LNCAP (cell line): ENCODE data around the gene SPOP.
A peak's percentile ranks its signal among the peaks of the same experiment; 100 is the strongest.

Experiments used
- TF ChIP-seq, protein P1 (sequence below): fragments of 450-650 bp; IDR thresholded peaks from 2 replicates; pipeline ENCODE4 v1.5.1; 2017; ENCODE audit warnings: mild to moderate bottlenecking

SPOP gene

DNA sequence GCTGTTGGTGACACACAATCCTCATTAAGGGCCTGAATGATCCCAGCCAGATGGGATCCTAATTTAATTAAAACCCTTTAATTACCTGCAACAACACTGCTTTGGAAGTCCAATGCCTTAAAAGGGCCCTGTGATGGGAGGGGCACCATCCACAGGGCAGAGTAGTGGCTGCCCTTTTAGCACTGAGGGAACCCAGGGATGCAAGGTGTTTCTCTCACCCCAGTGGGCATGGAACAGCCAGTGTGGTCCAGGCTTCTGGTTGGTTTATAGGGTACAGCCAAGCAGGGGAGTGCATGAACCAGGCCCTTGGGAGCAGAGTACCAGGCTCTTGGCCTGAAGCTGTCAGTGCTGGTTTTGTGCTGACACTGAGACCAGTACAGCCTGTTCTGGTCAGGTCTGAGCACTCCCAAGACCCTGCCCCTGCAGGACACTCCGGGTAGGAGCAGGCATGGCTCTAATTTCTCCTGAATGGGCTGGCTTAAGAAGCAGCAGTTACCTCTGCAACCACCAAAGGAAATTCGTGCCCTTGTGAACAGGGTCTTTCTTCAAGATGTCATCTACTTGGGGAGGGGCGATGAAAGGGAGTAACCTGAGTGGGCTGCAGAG is 92.4 kb downstream of the SPOP start:
- TF ChIP-seq, protein P1, sequence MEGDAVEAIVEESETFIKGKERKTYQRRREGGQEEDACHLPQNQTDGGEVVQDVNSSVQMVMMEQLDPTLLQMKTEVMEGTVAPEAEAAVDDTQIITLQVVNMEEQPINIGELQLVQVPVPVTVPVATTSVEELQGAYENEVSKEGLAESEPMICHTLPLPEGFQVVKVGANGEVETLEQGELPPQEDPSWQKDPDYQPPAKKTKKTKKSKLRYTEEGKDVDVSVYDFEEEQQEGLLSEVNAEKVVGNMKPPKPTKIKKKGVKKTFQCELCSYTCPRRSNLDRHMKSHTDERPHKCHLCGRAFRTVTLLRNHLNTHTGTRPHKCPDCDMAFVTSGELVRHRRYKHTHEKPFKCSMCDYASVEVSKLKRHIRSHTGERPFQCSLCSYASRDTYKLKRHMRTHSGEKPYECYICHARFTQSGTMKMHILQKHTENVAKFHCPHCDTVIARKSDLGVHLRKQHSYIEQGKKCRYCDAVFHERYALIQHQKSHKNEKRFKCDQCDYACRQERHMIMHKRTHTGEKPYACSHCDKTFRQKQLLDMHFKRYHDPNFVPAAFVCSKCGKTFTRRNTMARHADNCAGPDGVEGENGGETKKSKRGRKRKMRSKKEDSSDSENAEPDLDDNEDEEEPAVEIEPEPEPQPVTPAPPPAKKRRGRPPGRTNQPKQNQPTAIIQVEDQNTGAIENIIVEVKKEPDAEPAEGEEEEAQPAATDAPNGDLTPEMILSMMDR: peak; percentile 24; the same call in 1 of the 2 replicates

DNA sequence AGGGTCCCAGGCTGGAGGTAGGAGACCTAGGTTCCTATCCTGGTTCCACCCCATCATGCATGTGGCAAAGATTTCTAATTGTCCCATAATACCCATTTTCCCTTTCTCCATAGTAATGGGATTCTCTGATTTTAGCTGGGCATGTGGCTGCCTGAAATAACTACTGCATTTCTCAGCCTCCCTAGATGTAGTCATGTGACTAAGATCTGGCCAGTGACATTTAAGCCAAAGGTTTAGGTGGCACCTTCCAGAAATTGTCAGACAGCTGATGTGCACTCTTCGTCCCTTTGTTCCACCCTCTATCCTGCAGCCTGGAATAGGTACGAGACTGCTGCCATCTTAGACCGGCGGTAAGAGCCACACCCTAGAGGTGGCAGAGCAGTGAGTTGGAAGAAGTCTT is 94.0 kb downstream of the SPOP start:
- TF ChIP-seq, protein P1: no peak

DNA sequence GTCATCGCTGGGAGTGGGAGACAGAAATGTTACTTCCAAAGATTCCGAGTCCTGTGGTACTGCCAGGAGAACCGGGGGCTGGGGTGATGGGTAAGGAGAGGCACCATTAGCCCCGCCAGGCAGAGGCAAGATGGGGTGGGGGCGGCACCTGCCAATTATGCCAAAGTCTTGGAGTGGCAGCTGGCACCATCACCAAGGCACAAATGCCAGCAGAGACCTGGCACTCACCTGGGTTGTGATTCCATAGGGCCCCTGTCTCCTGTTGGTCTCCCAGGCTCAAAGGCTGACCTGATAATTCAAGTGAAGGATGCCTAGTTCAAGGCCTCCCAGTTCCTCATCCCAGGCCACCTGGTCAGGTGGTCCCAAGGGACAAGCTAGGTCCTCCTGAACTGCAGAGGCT is 94.7 kb downstream of the SPOP start:
- TF ChIP-seq, protein P1: no peak

DNA sequence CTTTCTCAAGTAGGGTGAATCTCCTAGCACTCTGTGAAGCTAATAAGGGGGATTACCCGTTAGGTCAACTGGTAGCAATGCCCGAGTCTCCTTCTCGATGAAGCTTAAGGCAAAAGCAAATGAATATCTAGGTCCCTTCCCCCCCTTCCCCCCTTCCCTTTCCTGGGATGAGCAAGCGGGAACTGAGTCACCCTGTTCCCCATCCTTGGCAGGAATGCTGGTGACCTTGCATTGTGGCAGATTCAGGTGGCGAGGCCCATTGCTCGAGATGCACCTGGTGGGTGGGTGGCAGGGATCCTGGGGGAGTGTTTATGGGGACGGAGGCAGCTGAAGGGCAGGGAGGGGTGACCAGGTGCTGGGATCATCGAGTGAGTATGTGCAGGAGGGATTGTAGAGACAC is 95.1 kb downstream of the SPOP start:
- TF ChIP-seq, protein P1: no peak

DNA sequence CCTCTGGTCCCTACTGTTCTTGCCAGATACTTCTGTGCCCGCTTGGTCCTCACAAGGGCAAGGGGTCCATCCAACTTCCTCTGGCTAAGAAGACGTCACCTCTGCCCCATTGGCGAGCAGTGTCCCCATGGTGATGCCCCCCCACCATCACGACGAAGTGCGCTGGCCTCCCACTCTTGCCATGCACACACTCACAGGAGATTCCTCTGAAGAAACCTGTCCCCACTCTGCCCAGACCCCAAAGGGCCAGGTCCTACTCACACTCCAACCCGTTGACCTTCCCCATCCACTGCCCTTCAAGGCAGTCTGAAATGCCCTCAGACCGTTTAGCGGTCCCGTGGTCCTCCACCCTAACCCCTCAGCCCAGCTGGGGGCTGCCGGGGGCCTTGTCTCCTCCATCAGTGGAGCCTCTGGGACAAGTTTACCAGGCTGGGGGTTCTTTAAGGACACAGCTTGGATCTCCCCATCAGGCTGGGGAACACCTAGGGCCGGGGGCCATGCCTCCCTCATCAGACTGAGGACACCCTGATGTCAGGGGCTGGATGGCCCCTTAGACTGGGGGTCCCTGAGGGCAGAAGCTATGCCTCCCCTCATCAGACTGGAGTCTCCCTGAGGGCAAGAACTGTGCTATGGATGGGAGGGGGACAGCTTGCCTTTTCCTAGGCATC is 95.7 kb downstream of the SPOP start:
- TF ChIP-seq, protein P1: no peak

DNA sequence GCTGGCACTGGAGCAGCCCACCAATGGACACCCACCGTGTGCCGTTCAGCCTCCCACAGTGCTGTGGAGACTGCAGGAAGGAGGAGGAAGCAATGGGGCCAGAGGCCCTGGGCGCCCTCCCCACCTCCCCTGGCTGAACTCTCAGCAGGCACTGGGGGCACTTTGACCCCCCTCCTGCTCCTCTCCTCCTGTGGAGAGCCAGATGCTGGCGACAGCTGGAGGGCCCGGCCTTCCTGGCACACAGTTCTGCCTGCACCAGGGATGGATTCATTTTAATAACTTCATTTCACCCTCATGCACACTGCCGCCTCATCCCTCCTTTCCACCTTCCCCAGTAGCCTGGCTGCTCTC is 96.3 kb downstream of the SPOP start:
- TF ChIP-seq, protein P1: no peak

DNA sequence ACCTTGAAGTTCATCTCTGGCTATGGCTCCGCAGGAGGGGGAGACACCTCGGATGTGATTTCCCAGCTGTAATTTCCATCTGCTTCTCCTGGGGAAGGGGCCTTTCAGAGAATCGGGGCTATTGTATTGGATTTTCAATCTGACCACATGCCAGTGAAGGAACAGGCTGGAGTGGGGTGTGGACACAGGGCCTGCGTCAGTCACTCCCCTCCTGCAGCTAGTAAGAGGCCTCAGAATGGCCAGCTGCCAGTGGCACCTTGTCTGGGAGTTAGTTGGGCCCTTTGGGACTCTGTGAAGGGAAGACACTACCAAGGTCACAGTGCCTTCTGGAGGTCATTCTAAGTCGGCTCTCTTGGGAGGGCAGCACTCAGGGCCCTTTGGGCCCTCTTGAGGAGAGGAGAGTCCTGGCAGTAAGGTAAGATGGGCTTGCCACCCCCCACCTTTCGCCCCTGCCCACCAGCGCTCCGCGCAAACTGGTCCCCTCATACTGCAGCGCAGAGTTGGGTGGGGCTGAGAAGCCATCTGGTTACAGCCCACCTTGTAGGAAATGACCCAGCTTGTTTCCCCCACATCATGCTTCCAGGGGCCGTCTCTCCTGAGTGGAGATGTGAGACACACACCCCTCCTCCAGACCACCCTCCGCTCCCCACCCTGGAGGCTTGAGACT is 96.8 kb downstream of the SPOP start:
- TF ChIP-seq, protein P1: no peak
